ENCODE results near the gene SLC25A22.

The SLC25A22 gene

DNA sequence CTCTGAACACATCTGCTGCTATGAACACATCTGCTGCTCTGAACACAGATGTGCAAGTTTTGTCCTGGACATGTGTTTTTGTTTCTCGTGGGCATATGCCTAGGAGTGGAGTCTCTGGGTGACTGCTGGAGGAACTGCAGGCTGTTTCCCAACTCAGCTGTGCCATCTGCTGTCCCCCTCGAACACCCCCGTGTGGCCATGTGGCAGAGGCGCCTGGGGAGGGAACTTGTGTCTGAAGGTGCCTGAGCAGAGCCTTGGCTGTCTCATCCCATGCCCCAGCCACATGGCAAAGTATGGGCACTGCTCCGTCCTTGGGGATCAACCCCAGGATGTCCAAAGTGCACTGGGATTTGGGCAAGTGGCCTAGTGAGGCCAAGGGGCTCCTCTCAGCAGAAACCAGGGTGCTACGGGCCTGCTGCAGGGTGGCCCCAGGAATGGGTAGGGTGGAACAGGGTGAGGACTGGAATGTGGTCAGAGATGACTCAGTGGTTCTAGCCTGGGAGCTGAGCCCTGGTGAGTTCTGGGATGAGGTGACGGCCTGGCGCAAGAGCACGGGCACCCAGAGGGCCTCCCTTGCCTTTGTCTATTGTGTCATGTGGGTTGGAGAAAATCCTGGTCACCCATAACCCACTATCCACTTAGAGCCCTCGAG, 35.5 kb downstream of the SLC25A22 start:
- Histone ChIP-seq H3K36me3 (ENCODE audit: low read length) (peaks cover 8% of the 10 kb centered on the region; the same call in 1 of the 2 replicates), H4K20me1 (ENCODE audit: low read depth, low read length) (no peaks in the 10 kb centered on the region), H3K9me2 (replicated peaks; ENCODE audit: insufficient read depth, low read length) (no peaks in the 10 kb centered on the region), H3K9me3 (ENCODE audit: insufficient read depth, low read length) (no peaks in the 10 kb centered on the region), H3K4me2 (ENCODE audit: low read depth, low read length, poor library complexity, severe bottlenecking) (no peak overlapping the region), H2AFZ (ENCODE audit: low read depth, low read length, severe bottlenecking) (no peak overlapping the region), H3K9ac (ENCODE audit: low read length) (no peak overlapping the region), H3K27me3 (ENCODE audit: low read length) (no peaks in the 10 kb centered on the region), H3K4me3 (ENCODE audit: insufficient read depth, low read length, poor library complexity, severe bottlenecking) (no peak overlapping the region), H3K27ac (ENCODE audit: low read depth, low read length) (no peak overlapping the region), H3F3A (ENCODE audit: insufficient read depth) (peaks cover 14% of the 10 kb centered on the region), H3K79me2 (ENCODE audit: insufficient read depth, low read length) (no peaks in the 10 kb centered on the region)
- TF ChIP-seq EZH2phosphoT487 (conservative IDR thresholded peaks at IDR 0.05; ENCODE audit: low read length), result no peak
- TF ChIP-seq, protein P1, sequence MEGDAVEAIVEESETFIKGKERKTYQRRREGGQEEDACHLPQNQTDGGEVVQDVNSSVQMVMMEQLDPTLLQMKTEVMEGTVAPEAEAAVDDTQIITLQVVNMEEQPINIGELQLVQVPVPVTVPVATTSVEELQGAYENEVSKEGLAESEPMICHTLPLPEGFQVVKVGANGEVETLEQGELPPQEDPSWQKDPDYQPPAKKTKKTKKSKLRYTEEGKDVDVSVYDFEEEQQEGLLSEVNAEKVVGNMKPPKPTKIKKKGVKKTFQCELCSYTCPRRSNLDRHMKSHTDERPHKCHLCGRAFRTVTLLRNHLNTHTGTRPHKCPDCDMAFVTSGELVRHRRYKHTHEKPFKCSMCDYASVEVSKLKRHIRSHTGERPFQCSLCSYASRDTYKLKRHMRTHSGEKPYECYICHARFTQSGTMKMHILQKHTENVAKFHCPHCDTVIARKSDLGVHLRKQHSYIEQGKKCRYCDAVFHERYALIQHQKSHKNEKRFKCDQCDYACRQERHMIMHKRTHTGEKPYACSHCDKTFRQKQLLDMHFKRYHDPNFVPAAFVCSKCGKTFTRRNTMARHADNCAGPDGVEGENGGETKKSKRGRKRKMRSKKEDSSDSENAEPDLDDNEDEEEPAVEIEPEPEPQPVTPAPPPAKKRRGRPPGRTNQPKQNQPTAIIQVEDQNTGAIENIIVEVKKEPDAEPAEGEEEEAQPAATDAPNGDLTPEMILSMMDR (IDR thresholded peaks at IDR 0.05; ENCODE audit: insufficient read depth, low read length, poor library complexity, severe bottlenecking), result no peak

- Histone ChIP-seq H3K4me3 (ENCODE audit: insufficient read depth, low read length, poor library complexity, severe bottlenecking) (no peak overlapping the region), H3K9ac (ENCODE audit: low read length) (no peak overlapping the region), H3K9me2 (replicated peaks; ENCODE audit: insufficient read depth, low read length) (no peaks in the 10 kb centered on the region), H3K9me3 (ENCODE audit: insufficient read depth, low read length) (no peaks in the 10 kb centered on the region), H4K20me1 (ENCODE audit: low read depth, low read length) (peaks cover 4% of the 10 kb centered on the region; the same call in 1 of the 2 replicates), H3K79me2 (ENCODE audit: insufficient read depth, low read length) (peaks cover 6% of the 10 kb centered on the region), H3K27me3 (ENCODE audit: low read length) (no peaks in the 10 kb centered on the region), H3K27ac (ENCODE audit: low read depth, low read length) (no peak overlapping the region), H3K4me2 (ENCODE audit: low read depth, low read length, poor library complexity, severe bottlenecking) (no peak overlapping the region), H3F3A (ENCODE audit: insufficient read depth) (peaks cover 14% of the 10 kb centered on the region), H3K36me3 (ENCODE audit: low read length) (peaks cover 8% of the 10 kb centered on the region; the same call in 1 of the 2 replicates), H2AFZ (ENCODE audit: low read depth, low read length, severe bottlenecking) (no peak overlapping the region)
- TF ChIP-seq EZH2phosphoT487 (conservative IDR thresholded peaks at IDR 0.05; ENCODE audit: low read length), result no peak
- TF ChIP-seq, protein P1 (IDR thresholded peaks at IDR 0.05; ENCODE audit: insufficient read depth, low read length, poor library complexity, severe bottlenecking), result no peak
Measured at GRCh38 chr11:761526-762108, 36.5 kb downstream of the SLC25A22 start.

DNA sequence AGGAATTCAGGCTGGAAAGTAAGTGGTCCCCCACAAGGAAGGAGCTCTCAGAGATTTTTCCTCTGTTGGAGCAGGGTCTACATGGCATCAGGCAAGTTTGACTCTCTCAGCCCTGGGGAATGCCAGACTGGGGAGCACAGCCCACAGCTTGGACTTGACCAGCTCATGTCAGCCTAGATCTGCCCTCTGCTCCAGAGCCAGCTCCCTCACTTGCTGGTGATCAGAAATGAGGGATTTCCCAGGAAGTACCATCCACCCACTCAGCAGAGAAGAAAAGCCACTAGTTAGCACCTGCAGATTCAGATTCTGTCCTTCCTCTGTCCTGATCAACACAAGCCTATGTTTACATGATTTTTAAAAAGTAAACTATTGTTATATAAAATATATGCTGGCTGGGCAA, 37.8 kb downstream of the SLC25A22 start:
- H3F3A ChIP-seq (ENCODE audit: insufficient read depth), result peaks cover 14% of the 10 kb centered on the region
- peaks cover 8% of the 10 kb centered on the region; the same call in 1 of the 2 replicates for H3K36me3 ChIP-seq (ENCODE audit: low read length)
- no peak overlapping the region for H3K4me2 ChIP-seq (ENCODE audit: low read depth, low read length, poor library complexity, severe bottlenecking)
- H3K27ac ChIP-seq (ENCODE audit: low read depth, low read length), result no peak overlapping the region
- H3K4me3 ChIP-seq (ENCODE audit: insufficient read depth, low read length, poor library complexity, severe bottlenecking), result no peak overlapping the region
- no peak overlapping the region for H2AFZ ChIP-seq (ENCODE audit: low read depth, low read length, severe bottlenecking)
- H4K20me1 ChIP-seq (ENCODE audit: low read depth, low read length), result peaks cover 6% of the 10 kb centered on the region; the same call in 1 of the 2 replicates
- TF ChIP-seq, protein P1 (IDR thresholded peaks at IDR 0.05; ENCODE audit: insufficient read depth, low read length, poor library complexity, severe bottlenecking), result no peak
- no peak for TF ChIP-seq EZH2phosphoT487 (conservative IDR thresholded peaks at IDR 0.05; ENCODE audit: low read length)
- no peaks in the 10 kb centered on the region for H3K9me2 ChIP-seq (replicated peaks; ENCODE audit: insufficient read depth, low read length)
- H3K79me2 ChIP-seq (ENCODE audit: insufficient read depth, low read length), result peaks cover 18% of the 10 kb centered on the region
- H3K27me3 ChIP-seq (ENCODE audit: low read length), result no peaks in the 10 kb centered on the region
- no peaks in the 10 kb centered on the region for H3K9me3 ChIP-seq (ENCODE audit: insufficient read depth, low read length)
- no peak overlapping the region for H3K9ac ChIP-seq (ENCODE audit: low read length)
